HG02571 (cell line): ENCODE data around the gene GMPPA.
A peak's percentile ranks its signal among the peaks of the same experiment; 100 is the strongest.

Experiments used
- ATAC-seq: cut with Tn5 transposase; IDR thresholded peaks from one replicate; pipeline ENCODE4 v1.9.1; 2021; ENCODE audit warnings: mild to moderate bottlenecking, moderate library complexity; ENCODE audit not compliant: unreplicated experiment

The GMPPA gene

DNA sequence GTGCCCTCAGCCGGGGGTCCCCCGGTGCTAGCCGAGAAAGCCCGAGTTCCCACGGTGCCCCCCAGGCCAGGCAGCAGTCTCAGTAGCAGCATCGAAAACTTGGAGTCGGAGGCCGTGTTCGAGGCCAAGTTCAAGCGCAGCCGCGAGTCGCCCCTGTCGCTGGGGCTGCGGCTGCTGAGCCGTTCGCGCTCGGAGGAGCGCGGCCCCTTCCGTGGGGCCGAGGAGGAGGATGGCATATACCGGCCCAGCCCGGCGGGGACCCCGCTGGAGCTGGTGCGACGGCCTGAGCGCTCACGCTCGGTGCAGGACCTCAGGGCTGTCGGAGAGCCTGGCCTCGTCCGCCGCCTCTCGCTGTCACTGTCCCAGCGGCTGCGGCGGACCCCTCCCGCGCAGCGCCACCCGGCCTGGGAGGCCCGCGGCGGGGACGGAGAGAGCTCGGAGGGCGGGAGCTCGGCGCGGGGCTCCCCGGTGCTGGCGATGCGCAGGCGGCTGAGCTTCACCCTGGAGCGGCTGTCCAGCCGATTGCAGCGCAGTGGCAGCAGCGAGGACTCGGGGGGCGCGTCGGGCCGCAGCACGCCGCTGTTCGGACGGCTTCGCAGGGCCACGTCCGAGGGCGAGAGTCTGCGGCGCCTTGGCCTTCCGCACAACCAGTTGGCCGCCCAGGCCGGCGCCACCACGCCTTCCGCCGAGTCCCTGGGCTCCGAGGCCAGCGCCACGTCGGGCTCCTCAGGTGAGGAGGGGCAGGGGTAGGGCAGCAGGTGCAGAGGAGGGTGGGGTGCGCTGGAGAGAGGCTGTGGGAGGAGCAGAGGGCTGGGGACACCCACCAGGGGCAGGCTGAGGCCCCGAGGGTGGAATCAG, 14.1 kb upstream of the GMPPA start:
- no peak for ATAC-seq

- ATAC-seq, result no peak
Observed at GRCh38 chr2:219485201-219485580, 13.5 kb upstream of the GMPPA start.

- ATAC-seq, result no peak
Observed at GRCh38 chr2:219486380-219486959, 12.2 kb upstream of the GMPPA start.

GRCh38 chr2:219488149-219488843, 10.4 kb upstream of the GMPPA start:
- no peak for ATAC-seq

DNA sequence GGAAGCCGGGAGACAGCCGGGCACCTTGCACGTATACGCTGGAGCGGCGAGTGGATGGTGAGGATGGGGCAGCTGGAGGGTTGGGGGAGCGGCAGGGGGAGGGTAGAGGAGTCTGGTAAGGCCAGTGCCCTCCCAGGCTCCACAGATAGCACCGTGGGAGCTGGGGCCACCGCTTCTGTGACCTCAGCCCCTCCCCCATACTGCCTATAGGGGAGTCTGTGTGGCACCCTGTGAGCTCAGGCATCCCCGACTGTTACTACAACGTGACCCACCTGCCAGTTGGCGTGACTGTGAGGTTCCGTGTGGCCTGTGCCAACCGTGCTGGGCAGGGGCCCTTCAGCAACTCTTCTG, 9.9 kb upstream of the GMPPA start:
- ATAC-seq, result no peak

DNA sequence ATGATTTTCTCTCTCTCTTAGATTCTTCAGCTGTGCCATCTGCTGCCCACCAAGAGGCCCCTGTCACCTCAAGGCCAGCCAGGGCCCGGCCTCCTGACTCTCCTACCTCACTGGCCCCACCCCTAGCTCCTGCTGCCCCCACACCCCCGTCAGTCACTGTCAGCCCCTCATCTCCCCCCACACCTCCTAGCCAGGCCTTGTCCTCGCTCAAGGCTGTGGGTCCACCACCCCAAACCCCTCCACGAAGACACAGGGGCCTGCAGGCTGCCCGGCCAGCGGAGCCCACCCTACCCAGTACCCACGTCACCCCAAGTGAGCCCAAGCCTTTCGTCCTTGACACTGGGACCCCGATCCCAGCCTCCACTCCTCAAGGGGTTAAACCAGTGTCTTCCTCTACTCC, 9.4 kb upstream of the GMPPA start:
- no peak for ATAC-seq

DNA sequence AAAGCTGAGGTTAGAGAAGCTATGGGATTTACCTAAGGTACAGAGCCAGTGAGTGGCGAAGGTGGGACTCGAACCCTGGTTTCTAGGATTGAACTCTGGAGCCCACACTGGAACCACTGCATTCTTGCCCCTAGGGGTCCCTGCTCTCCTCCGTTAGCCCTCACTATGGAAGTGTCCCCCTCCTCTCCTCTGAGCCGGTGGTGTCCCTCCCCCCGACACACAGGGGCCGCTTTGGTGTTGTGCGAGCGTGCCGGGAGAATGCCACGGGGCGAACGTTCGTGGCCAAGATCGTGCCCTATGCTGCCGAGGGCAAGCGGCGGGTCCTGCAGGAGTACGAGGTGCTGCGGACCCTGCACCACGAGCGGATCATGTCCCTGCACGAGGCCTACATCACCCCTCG, 8.5 kb upstream of the GMPPA start:
- no peak for ATAC-seq

- no peak for ATAC-seq
Observed at GRCh38 chr2:219490600-219491130, 8.0 kb upstream of the GMPPA start.

- ATAC-seq, result no peak
Observed at GRCh38 chr2:219491278-219491963, 7.3 kb upstream of the GMPPA start.

DNA sequence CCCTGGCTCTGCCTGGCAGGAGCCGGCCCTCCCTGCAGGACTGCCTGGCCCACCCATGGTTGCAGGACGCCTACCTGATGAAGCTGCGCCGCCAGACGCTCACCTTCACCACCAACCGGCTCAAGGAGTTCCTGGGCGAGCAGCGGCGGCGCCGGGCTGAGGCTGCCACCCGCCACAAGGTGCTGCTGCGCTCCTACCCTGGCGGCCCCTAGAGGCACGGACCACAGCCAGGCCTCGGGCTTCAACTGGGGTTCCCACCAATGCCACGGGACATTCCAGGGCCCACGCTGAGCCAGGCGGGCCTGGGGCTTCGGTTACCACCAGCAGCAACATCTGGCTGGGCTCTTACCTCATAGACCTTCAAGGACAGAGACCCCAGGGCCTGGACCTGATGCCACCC, 6.1 kb upstream of the GMPPA start:
- no peak for ATAC-seq

DNA sequence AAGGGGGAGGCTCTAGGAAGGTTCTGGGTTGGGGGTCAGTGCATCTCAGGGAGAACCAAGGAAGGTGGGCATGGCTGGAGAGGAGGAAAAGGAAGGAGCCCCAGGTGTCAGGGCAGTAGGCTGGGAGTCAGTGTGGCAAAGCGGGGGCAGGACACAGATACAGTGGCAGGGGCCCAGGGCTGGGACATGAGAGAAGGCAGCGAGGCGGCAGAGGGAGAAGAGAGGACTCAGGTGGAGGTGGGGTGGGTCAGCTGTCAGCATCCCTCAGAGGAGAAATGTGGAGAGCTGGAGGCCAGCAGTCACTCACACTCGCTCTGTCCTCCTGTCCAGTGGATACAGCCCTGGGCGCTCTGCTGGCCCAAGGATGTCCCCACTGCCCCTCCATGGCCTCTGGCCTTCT, 5.6 kb upstream of the GMPPA start:
- ATAC-seq, result no peak

DNA sequence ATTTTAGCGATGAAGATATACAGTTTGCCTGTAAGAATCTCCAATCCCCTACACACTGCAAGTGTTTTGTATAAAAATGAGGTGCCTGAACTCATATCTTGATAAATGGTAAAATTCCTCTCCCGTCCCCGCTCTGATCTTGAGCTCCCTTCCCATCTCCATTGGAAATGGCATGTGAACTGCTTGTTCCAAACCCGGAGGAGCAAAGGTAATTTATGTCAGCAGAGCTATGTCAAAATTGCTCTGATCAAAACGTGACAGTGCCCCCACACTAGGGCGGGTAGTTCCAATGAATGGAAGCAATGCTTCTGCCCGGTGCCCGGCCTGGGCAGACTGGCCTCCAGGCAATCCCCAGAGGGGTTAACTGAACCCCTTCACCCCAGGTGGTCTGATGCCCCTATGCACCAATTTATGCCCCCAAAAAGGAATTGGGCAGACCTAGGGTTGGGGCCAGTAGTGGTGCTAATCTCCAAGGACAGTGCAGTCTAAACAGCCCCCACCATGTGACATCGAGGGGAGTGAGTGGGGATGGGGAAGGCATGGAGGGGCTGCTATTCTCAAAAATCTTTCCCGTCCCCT, 3.6 kb upstream of the GMPPA start:
- ATAC-seq, result no peak

GRCh38 chr2:219495531-219496122, 3.1 kb upstream of the GMPPA start:
- ATAC-seq, result no peak

DNA sequence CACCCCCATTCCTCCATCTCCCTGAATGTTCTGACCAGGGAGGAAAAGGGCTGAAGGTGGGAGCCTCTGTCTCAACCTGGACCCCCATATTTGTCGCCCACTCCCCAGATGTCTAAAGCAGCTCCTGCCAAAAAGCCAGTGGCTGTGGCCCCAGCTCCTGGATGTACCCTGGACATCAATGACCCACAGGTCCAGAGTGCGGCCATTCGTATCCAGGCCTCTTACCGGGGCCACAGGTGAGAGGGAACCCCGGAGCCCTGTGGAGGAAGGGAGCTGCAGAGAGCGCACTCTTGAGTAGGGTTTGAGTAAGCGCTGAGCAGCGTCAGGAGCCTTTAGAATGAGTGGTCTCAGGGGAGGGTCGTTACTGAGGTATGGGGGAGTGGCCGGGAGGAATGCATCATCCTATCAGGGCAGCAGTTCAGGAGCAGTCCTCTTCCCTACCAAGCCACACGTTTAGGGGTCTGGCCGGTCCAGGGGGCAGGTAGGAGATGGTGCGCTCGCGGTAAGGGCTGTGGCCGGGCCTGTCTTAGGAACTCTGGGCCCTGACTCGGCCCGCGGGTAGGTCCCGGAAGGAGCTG, 2.4 kb upstream of the GMPPA start:
- ATAC-seq, result no peak

DNA sequence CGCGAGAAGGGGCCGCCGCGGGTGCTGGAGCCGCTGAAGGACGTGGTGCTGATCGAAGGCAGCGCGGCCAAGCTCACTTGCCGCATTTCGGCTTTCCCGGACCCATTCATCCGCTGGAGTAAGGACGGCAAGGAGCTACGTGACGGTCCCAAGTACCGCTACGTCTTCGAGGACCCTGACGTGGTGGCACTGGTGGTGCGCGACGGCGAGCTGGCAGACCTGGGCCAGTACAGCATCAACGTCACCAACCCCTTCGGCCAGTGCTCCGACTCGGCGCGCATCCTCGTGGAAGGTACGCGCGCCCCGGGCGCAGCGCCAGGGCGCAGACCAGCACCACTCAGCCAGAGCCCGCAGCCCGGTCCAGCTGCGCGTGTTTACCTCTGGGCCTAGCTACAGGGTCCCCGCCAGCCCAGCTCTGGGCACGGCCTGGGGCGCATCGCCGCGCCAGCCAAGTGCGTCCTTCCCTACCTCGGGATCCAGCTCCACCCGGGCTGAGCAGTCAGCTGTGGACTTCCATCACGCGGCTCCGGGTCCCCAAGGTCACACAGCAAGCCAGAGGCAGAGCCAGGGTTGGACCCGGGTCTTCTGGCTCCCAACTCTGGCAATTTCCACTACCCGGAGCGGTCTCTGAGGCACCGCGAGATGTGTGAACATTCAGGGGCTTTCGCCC, 1.7 kb upstream of the GMPPA start:
- ATAC-seq, result no peak

GRCh38 chr2:219497495-219498279, 1.0 kb upstream of the GMPPA start:
- ATAC-seq, result peak; percentile 38

DNA sequence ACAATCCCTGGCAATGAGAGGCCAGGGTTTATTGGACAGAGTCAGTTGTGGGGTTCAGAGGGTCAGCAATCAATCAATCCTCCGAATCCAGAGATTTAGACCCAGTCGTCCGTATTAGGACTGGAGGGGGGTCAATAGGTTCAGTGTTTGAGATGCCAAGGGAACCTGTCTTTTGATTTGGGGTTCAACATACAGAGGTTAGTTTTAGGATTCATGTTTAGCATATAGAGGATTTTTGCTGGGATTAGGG, 292 bp downstream of the GMPPA start:
- ATAC-seq, result no peak

DNA sequence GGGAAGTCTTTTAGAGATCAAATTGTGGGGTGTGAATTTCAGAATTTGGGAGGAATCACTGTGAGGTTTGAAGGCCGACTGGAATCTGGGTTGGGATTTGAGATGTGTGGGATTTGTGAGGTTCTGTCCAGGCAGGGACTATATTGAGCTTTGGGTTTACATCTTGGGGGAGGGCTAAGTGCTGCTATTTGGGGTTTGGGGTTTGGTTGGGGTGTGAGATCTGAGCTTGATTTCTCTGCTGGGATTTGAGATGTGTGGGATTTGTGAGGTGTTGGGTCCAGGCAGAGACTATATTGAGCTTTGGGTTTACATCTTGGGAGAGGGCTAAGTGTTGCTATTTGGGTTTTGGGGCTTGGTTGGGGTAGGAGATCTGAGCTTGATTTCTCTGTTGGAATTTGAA, 864 bp downstream of the GMPPA start:
- no peak for ATAC-seq

DNA sequence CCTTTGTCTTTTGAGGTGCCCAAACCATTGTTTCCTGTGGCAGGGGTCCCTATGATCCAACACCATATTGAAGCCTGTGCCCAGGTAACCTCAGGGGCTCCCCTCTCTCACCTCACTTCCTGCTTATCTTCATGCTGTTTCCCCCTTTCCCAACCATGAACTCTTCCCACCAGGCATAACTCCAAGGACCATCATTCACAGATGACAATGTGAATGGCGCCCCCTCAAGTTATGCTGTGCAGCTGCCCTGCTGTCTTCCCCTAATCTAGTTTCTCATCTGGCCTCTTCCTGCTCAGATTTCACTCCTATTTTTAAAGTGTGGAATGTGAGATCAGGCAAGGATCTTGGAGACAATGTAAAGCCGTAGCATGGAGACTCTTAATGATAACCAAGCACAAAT, 1.4 kb downstream of the GMPPA start:
- ATAC-seq, result no peak
